HG02678 (cell line): ENCODE results near the gene CBX8.
A peak's percentile ranks its signal among the peaks of the same experiment; 100 is the strongest.
"Not testable (repeated sequence)": the region's sequence is repeated elsewhere in the genome, so short reads cannot be mapped to it uniquely, and the experiment has no call there.

Source experiments
- ATAC-seq: cut with Tn5 transposase; IDR thresholded peaks from one replicate; pipeline ENCODE4 v1.9.1; 2021; ENCODE audit warnings: mild to moderate bottlenecking, moderate library complexity; ENCODE audit not compliant: unreplicated experiment

CBX8 gene

GRCh38 chr17:79781736-79782575, 14.9 kb downstream of the CBX8 start:
- no peak for ATAC-seq

- ATAC-seq: no peak
Observed at GRCh38 chr17:79781012-79781650, 15.7 kb downstream of the CBX8 start.

GRCh38 chr17:79779661-79780365, 17.1 kb downstream of the CBX8 start:
- ATAC-seq: no peak

GRCh38 chr17:79779084-79779529, 17.8 kb downstream of the CBX8 start:
- ATAC-seq: no peak

GRCh38 chr17:79778504-79779083, 18.3 kb downstream of the CBX8 start:
- ATAC-seq: no peak

GRCh38 chr17:79777894-79778503, 18.9 kb downstream of the CBX8 start, which contains the start of gene CBX2:
Gene CBX2 (plus strand): TSS chr17:79778148. CDS start chr17:79778236, 88 bp downstream.
- ATAC-seq: peak; percentile 77

GRCh38 chr17:79777120-79777893, 19.6 kb downstream of the CBX8 start:
- no peak for ATAC-seq

- ATAC-seq: no peak
Observed at GRCh38 chr17:79776376-79777119, 20.3 kb downstream of the CBX8 start.

GRCh38 chr17:79775632-79776031, 21.2 kb downstream of the CBX8 start:
- no peak for ATAC-seq

- no peak for ATAC-seq
Observed at GRCh38 chr17:79774561-79774975, 22.3 kb downstream of the CBX8 start.

- not testable (repeated sequence) for ATAC-seq
Observed at GRCh38 chr17:79772726-79773125, 24.2 kb downstream of the CBX8 start.

- no peak for ATAC-seq
Observed at GRCh38 chr17:79771276-79771675, 25.6 kb downstream of the CBX8 start.

GRCh38 chr17:79769570-79770506, 27.0 kb downstream of the CBX8 start:
- ATAC-seq: no peak

- no peak for ATAC-seq
Observed at GRCh38 chr17:79765708-79766107, 31.2 kb downstream of the CBX8 start.

- no peak for ATAC-seq
Observed at GRCh38 chr17:79761894-79762589, 34.8 kb downstream of the CBX8 start.

GRCh38 chr17:79760197-79760906, 36.5 kb downstream of the CBX8 start:
- no peak for ATAC-seq

- ATAC-seq: no peak
Observed at GRCh38 chr17:79758271-79758670, 38.6 kb downstream of the CBX8 start.
